Gastroesophageal sphincter (tissue), 3 donors: Measurements from ENCODE around the gene UXS1.

Experiments used
- CTCF ChIP-seq, 4 experiments: fragments of 200-600 bp in 2 of 4; fragments of 450-650 bp in 2 of 4; sonication (generic) in 1 of 4; IDR thresholded peaks; one replicate each; pipeline ENCODE4 v1.5.1; 2017 to 2019; ENCODE audit warnings: antibody characterized with exemption in 4 of 4, mild to moderate bottlenecking in 2 of 4, moderate library complexity in 2 of 4
- POLR2A ChIP-seq, 2 donors: fragments of 450-650 bp; IDR thresholded peaks; one replicate each; pipeline ENCODE4 v1.6.1; 2017; ENCODE audit warnings: antibody characterized with exemption in 2 of 2, mild to moderate bottlenecking in 2 of 2, moderate library complexity in 1 of 2
- POLR2AphosphoS5 ChIP-seq: sonication (generic); formaldehyde crosslinking; IDR thresholded peaks from one replicate; pipeline ENCODE4 v1.6.1; 2017; ENCODE audit warnings: antibody characterized with exemption

GRCh38 chr2:106195981-106196380 is 1.9 kb upstream of the UXS1 start:
- TF ChIP-seq POLR2A (IDR thresholded peaks at IDR 0.05): no peak
- no peak for TF ChIP-seq CTCF (IDR thresholded peaks at IDR 0.05)
- TF ChIP-seq POLR2AphosphoS5: no peak
